ENCODE data around the gene HBEGF.

The HBEGF gene

DNA sequence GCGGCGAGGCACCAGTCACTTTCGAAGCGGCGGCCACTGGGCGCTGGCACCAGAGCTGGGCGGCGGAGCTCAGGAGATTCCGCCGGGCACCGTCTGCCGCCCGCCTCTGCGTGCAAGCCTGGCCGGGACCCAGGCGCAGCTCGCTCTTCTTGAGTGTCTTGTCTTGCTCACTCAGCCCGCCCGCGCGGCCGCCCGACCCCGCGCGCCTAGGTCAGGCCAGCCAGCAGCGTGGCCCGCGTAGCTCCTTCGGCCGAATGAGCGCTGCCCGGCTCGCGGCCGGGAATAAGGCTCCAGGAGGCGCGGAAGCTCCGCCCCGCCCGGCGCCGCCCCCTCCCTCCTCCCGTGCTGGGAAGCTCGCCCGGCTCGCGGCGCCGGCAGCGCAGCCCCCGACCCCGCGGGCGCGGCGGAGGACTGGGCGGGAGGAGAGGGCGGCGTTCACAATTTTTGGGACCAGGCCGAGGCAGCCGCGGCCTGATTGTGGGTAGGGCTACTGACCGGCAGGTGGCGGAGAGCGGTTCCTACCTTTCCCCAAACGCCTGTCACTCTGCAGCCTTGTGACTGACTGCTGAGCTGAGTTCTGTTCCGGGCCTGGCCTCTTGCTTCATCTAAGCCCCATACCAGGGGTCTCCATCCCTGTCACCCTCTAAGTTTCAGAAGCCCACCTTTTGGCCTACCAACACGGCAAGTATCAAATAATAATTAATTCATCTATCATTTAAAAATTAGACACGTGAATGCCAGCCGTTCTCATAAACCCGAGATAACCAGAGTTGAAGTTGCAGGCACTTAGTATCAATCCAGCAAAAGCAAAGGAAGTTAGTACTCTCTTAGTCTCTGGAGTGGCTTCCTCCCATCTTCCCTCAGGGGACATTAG, at the start of gene HBEGF:
HBEGF (minus strand) TSS at position 256 of the 874 bp plus-strand sequence. CDS start 275 bp downstream, outside the sequence.
- peak; percentile 34 to 43 for DNase-seq

DNA sequence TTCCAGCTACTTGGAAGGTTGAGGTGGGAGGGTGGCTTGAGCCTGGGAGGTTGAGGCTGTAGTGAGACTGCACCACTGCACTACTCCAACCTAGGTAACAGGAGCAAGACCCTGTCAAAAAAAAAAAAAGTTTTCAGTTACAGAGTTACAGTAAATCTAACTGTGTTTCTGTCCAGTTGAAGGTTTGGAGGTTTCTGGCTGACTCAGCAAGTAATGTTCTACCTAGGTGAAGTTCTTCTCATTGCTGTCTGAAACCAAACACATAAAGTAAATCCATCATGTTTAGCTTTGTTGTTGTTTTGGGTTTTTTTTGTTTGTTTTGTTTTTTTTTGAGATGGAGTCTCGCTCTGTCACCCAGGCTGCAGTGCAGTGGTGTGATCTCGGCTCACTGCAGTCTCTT, 47.3 kb upstream of the HBEGF start:
- no peak for DNase-seq

GRCh38 chr5:140391732-140392131, 45.3 kb upstream of the HBEGF start:
- DNase-seq: no peak

DNA sequence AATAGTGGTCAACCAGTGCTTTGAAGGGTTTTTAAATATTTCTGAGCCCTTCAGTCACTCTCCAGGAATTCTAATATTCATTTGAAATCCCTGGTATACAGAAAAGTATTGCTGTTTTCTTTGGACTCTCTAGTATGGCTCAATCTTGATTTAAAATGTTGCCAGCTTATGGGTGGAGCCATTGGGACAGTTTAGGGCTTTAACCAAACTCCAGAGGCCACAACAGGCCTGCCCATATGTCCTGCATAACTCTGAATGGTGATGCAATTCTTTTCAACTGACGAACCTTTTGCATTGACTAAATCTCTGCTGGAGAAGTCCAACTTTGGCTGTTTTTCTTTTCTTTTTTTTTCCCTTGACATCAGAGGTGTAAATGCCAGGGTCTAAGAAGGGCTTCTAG, 44.9 kb upstream of the HBEGF start:
- DNase-seq: no peak

GRCh38 chr5:140388052-140388451, 41.6 kb upstream of the HBEGF start:
- no peak for DNase-seq

- no peak for DNase-seq
Measured at GRCh38 chr5:140383300-140383699, 36.9 kb upstream of the HBEGF start.

DNA sequence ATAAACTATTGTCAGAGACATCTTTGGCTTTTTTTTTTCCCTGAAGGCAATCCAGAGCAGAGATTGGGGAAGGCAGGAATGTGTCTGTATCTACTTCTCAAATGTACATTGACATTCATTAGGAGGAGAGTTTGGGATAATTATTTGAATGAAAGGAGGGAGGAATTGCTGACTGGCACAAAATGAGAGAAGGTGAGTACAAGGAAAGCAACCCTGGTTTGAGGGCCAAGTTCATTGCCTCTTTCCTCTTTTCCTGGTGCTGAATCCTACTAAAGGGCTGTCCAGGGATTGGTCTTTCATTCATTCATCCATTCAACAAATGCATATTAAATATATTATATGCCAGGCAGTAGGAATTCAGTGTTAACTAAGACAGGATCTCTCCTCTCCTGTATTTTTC, 36.5 kb upstream of the HBEGF start:
- no peak for DNase-seq

- DNase-seq: no peak
Measured at GRCh38 chr5:140381972-140382371, 35.6 kb upstream of the HBEGF start.

DNA sequence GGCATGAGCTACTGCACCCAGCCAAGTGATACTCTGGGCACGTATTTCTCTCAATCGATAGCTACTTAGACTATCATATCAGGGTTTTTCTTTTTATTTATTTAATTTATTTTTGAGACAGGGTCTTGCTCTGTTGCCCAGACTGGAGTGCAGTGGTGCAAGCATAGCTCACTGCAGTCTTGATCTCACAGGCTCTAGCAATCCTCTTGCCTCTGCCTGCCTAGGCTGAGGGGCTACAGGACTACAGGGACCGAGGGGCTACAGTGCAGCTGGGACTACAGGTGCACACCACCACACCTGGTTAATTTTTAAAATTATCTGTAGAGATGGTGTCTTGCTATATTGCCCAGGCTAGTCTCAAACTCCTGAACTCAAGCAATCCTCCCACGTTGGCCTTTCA, 34.9 kb upstream of the HBEGF start:
- DNase-seq: no peak

DNA sequence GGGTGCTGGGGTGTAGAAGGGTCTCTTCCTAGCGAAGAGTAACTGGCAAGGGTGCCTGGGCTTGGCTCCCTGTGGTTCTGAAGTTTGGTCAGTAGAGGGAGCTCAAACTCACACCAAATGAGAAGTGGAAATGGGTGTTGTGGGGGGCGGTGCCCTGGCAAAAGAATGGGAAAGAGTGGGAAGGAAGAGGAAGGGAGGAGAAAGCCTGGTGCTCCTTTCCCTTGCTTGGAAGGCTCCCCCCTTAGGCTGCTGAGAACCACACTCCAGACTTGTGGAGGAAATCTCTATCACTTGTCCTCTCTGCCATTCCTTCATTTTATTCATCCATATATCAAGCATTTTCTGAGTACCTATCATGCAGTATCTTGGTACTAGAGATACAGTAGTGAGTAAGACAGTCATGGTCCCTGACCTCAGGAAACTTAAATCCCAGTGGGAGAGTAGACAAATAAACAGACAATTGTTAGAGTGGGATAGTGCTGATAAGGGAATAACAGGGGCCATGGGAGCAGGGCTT, 26.6 kb upstream of the HBEGF start:
- peak; percentile 16 to 47 for DNase-seq

- DNase-seq: no peak
Measured at GRCh38 chr5:140371356-140372151, 25.2 kb upstream of the HBEGF start.

- DNase-seq: no peak
Measured at GRCh38 chr5:140367256-140368013, 21.0 kb upstream of the HBEGF start.

DNA sequence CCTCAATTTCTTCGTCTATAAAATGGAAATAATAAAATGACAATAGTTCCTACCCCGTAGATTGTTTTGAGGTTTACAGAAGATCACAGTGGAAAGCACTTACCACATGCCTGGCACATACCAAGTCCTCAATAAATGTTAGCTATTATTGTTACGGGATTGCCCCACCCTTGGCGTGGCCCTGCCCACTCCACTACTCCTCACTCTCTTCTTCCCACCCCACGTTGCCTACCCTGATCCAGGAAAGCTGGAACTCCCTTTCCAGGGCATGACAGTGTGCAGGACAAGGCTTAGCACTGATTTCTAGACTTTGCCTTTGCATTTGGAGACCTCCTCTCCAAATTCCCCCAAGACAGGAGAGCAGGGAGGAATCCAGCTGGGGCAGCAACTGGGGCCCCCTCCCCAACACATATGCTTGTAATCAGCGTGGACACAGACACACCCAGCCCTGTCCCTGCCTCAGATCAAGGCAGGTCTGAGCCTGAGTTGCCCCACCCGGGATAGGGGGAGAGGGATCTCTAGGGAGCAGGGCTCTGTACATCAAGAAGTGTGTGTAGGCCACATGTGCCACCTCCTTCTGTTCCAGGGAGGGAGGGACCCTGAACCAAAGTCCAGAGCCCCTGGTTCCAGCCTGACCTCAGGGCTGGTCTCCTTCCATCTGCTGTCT, 20.3 kb upstream of the HBEGF start:
- DNase-seq: no peak

DNA sequence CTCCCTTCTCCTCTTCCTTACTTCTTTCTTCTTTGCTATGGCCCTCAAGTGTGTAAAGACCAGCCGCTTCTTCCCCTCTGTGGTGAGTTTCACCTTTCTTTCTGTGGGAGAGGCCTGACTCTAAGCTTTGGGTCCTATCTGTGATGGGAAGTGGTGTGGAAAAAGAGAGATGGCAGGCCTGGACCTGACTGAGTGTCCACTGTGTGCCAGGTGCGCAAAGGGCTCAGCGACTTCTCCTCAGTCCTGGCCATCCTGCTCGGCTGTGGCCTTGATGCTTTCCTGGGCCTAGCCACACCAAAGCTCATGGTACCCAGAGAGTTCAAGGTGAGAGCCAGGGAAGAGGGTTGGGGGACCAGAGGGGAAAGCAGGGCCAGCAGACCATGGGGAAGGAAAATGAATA, 19.5 kb upstream of the HBEGF start:
- no peak for DNase-seq

- no peak for DNase-seq
Measured at GRCh38 chr5:140365282-140365681, 18.9 kb upstream of the HBEGF start.

DNA sequence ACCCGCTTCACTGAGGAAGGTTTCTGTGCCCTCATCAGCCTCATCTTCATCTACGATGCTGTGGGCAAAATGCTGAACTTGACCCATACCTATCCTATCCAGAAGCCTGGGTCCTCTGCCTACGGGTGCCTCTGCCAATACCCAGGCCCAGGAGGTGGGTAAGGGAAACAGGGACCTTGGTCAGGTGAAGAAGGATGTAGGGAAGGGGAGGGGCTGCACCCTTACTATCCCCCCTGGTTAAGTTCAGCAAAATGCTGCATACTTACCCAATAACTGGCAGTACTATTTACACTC, 18.0 kb upstream of the HBEGF start:
- no peak for DNase-seq

DNA sequence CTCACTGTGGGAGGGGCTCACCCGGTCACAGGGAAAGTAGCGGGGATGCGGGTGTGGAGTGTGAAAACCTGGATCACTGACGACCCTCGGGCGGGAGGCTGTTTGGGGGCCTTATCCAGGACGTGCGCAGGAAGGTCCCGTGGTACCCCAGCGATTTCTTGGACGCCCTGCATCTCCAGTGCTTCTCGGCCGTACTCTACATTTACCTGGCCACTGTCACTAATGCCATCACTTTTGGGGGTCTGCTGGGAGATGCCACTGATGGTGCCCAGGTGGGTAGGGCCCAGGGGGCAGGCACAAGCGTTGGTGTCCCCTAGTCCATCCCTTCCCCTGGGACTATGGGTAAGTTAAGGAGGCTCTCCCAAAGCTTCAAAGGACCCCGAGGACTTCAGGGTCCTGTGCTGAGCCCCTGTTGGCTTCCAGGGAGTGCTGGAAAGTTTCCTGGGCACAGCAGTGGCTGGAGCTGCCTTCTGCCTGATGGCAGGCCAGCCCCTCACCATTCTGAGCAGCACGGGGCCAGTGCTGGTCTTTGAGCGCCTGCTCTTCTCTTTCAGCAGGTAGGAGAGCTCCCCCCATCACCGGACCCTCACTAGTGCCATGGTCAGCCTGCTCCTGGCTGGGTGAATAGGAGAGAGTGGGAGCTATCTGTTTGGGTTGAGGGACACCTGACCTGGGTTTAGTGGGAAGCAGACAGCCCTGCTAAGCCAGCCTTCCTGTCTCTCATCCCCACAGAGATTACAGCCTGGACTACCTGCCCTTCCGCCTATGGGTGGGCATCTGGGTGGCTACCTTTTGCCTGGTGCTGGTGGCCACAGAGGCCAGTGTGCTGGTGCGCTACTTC, 17.4 kb upstream of the HBEGF start:
- no peak for DNase-seq

GRCh38 chr5:140362875-140363630, 16.6 kb upstream of the HBEGF start:
- DNase-seq: peak; percentile 76 to 86

DNA sequence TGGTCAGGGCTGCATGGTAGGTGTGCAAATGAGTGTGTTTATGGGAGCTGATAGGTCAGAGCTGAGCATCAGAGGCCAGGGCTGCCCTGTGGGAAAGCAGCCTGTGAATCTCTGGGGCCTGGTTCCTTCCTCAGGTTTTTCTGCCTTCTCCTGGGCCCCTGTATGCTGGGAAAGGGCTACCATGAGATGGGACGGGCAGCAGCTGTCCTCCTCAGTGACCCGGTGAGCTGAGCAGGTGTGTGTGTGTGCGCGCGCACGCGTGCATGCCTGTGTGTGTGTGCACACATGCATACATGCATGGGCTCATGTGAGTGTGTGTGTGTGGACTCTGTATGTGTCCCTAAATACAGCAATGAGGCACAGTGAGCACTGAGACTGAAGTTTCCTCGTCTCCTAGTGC, 15.9 kb upstream of the HBEGF start:
- no peak for DNase-seq

DNA sequence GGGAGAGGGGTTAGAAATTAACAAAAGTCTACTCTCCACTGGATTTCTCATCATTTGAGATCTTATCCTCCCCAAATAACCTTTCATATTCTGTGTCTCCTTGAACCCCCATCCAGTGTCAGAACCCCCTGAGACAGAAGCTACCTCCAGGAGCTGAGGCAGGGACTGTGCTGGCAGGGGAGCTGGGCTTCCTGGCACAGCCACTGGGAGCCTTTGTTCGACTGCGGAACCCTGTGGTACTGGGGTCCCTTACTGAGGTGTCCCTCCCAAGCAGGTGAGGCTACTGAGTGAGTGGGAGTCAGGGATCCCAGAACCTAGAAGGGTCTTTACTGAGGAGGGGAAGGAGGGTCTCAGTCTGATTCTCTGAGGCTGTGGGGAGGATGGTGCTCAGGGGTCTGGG, 15.5 kb upstream of the HBEGF start:
- DNase-seq: no peak

Measured in activated CD4-positive, alpha-beta T cell treated with anti-CD3 and anti-CD28 coated beads for 4 hours (primary cell).